HL-60 (cell line): ENCODE measurements around the gene MSI2.

Experiments
- DNase-seq, 2 experiments: peaks; one replicate each; pipeline ENCODE4 v3.0.0-alpha.2; 2010 to 2020; ENCODE audit warnings: low read depth in 1 of 2, low spot score in 1 of 2
- H3K27ac ChIP-seq: fragments of 250-450 bp; sonication (Bioruptor Pico); replicated peaks from 2 replicates; pipeline ENCODE4 v1.5.1; 2020; ENCODE audit warnings: mild to moderate bottlenecking, moderate library complexity
- H3K27me3 ChIP-seq: fragments of 250-450 bp; sonication (Bioruptor Pico); 2 replicates; pipeline ENCODE4 v1.5.1; 2021; ENCODE audit warnings: mild to moderate bottlenecking, moderate library complexity; ENCODE audit not compliant: insufficient read depth, poor library complexity, severe bottlenecking
- H3K4me3 ChIP-seq: replicated peaks from 2 replicates; pipeline ENCODE4 v1.5.1; 2011; ENCODE audit warnings: mild to moderate bottlenecking, control low read depth, low read length; ENCODE audit not compliant: insufficient read depth
- CTCF ChIP-seq: IDR thresholded peaks from one replicate; pipeline ENCODE4 v1.5.1; 2011; ENCODE audit warnings: low read length, control low read depth, inconsistent platforms; ENCODE audit not compliant: insufficient read depth
- GABPA ChIP-seq: IDR thresholded peaks from 2 replicates; pipeline ENCODE4 v1.6.1; 2012; ENCODE audit warnings: low read depth
- POLR2AphosphoS5 ChIP-seq: IDR thresholded peaks from 2 replicates; pipeline ENCODE4 v1.6.1; 2012; ENCODE audit warnings: low read depth
- REST ChIP-seq: IDR thresholded peaks from 2 replicates; pipeline ENCODE4 v1.6.1; 2012; ENCODE audit warnings: low read depth; ENCODE audit not compliant: insufficient replicate concordance
- SPI1 ChIP-seq: IDR thresholded peaks from 2 replicates; pipeline ENCODE4 v1.6.1; 2012; ENCODE audit warnings: low read depth, mild to moderate bottlenecking, borderline replicate concordance

MSI2 gene

GRCh38 chr17:57292091-57292490 lies 35.8 kb downstream of the MSI2 start:
- no peak overlapping the region for H3K27ac ChIP-seq
- no peak for DNase-seq
- no peak overlapping the region for H3K4me3 ChIP-seq
- TF ChIP-seq REST (no peak), POLR2AphosphoS5 (no peak), GABPA (no peak), SPI1 (no peak), CTCF (no peak)
- H3K27me3 ChIP-seq, result no peaks in the 10 kb centered on the region

- Histone ChIP-seq H3K27ac (no peak overlapping the region), H3K4me3 (no peak overlapping the region), H3K27me3 (no peaks in the 10 kb centered on the region)
- DNase-seq, result no peak
- no peak for TF ChIP-seq SPI1
- TF ChIP-seq REST, result no peak
- TF ChIP-seq POLR2AphosphoS5, result no peak
- no peak for TF ChIP-seq GABPA
Observed at GRCh38 chr17:57293077-57293476, 36.8 kb downstream of the MSI2 start.

DNA sequence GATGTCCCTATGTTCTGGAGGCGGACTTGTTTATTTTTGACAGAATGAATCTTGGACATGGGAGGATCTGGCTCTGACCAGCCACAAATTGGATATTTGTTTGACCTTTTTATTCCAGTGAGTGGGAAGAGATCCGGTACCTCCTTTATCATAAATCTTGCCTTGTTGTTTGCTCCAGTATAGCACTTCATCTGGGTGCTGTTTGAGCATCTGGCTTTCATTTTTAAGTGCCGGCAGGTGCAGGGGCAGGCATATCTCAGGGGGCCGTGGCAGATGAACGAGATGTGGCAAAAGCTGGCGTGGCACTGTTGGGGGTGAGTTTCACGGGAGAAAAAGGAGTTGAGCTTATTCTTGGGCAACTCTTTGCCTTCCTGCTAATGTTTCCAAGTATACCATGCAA lies 37.8 kb downstream of the MSI2 start:
- TF ChIP-seq REST (no peak), GABPA (no peak), SPI1 (no peak), CTCF (no peak), POLR2AphosphoS5 (no peak)
- no peak for DNase-seq
- H3K27ac ChIP-seq, result no peak overlapping the region
- H3K4me3 ChIP-seq, result no peak overlapping the region
- H3K27me3 ChIP-seq, result no peaks in the 10 kb centered on the region
